Measurements from ENCODE around the gene IQGAP2.

Gene IQGAP2

GRCh38 chr5:76474377-76474776 is 71.3 kb downstream of the IQGAP2 start:
- no peak overlapping the region for H3K4me3 ChIP-seq (ENCODE audit: low read depth, low read length)
- no peaks in the 10 kb centered on the region for H3K36me3 ChIP-seq (ENCODE audit: control insufficient read depth in 2 of 2, insufficient read depth in 1 of 2, low read length in 2 of 2)
- H3K4me1 ChIP-seq (ENCODE audit: control insufficient read depth, insufficient read depth, low read length) = peaks cover 6% of the 10 kb centered on the region
- TF ChIP-seq ZIC2 (tag by site-specific recombination; IDR thresholded peaks at IDR 0.05) = no peak
- no peak for TF ChIP-seq ZFP37 (tag by site-specific recombination; IDR thresholded peaks at IDR 0.05)
- TF ChIP-seq PRDM6 (tag by site-specific recombination; IDR thresholded peaks at IDR 0.05) = no peak
- TF ChIP-seq ZNF529 (tag by site-specific recombination; IDR thresholded peaks at IDR 0.05; ENCODE audit: insufficient replicate concordance) = no peak
- TF ChIP-seq ZXDB (tag by site-specific recombination; IDR thresholded peaks at IDR 0.05) = no peak
- TF ChIP-seq ZNF596 (tag by site-specific recombination; IDR thresholded peaks at IDR 0.05) = no peak
- no peak for TF ChIP-seq ZNF621 (tag by site-specific recombination; IDR thresholded peaks at IDR 0.05)
- no peak for TF ChIP-seq SCRT2 (tag by site-specific recombination; IDR thresholded peaks at IDR 0.05)
- TF ChIP-seq ZBTB7A (tag by site-specific recombination; IDR thresholded peaks at IDR 0.05; ENCODE audit: low read depth) = no peak
- TF ChIP-seq ZNF473 (tag by site-specific recombination; IDR thresholded peaks at IDR 0.05) = no peak
- TF ChIP-seq PRDM1 (tag by site-specific recombination; IDR thresholded peaks at IDR 0.05) = no peak
- TF ChIP-seq ZNF548 (tag by site-specific recombination; IDR thresholded peaks at IDR 0.05) = no peak
- TF ChIP-seq ZNF624 (tag by site-specific recombination; IDR thresholded peaks at IDR 0.05) = no peak
- no peak for TF ChIP-seq ZNF211 (tag by site-specific recombination; IDR thresholded peaks at IDR 0.05; ENCODE audit: low read depth)
- TF ChIP-seq ZNF610 (tag by site-specific recombination; IDR thresholded peaks at IDR 0.05; ENCODE audit: borderline replicate concordance) = no peak
- no peak for TF ChIP-seq ZNF555 (tag by site-specific recombination; conservative IDR thresholded peaks at IDR 0.05)
- no peak for TF ChIP-seq INSM2 (tag by site-specific recombination; IDR thresholded peaks at IDR 0.05)
- no peak for TF ChIP-seq HOXC10 (CRISPR knock-in tag; IDR thresholded peaks at IDR 0.05)
- TF ChIP-seq, protein P1, sequence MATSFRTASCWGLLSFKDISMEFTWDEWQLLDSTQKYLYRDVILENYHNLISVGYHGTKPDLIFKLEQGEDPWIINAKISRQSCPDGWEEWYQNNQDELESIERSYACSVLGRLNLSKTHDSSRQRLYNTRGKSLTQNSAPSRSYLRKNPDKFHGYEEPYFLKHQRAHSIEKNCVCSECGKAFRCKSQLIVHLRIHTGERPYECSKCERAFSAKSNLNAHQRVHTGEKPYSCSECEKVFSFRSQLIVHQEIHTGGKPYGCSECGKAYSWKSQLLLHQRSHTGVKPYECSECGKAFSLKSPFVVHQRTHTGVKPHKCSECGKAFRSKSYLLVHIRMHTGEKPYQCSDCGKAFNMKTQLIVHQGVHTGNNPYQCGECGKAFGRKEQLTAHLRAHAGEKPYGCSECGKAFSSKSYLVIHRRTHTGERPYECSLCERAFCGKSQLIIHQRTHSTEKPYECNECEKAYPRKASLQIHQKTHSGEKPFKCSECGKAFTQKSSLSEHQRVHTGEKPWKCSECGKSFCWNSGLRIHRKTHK (tag by site-specific recombination; IDR thresholded peaks at IDR 0.05) = no peak
- ChIA-PET POLR2A (no interaction called here), CTCF (interaction anchor here (0.6 kb wide), 1 partner anchor 71 kb away, joined by 3 read pairs; no protein-coding TSS in a partner anchor)
- no peak overlapping the region for H3K27ac ChIP-seq (ENCODE audit: extremely low read depth, low read depth, low read length)
- no peaks in the 10 kb centered on the region for H3K9me3 ChIP-seq (ENCODE audit: control insufficient read depth, insufficient read depth, low read depth, low read length)

DNA sequence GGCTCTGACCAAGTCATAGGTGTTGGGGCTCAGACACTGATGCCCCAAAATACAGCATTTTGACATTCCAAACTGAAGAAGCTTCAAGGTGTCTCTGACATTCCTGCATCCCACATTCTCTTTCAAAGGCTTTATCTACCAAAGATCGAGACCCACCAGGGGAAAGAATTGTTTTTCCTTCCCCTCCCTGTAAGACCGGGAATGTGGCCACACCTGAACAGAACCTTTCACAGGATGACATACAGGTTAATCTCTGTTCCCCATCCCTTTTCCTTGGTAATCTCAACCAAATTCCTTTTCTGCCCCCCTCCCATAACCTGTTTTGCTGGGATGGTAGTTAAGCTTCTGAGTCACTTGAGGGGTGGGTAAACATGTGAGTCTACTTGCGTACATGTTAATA is 72.3 kb downstream of the IQGAP2 start:
- H3K27ac ChIP-seq (ENCODE audit: extremely low read depth, low read depth, low read length) = no peak overlapping the region
- H3K9me3 ChIP-seq (ENCODE audit: control insufficient read depth, insufficient read depth, low read depth, low read length) = no peaks in the 10 kb centered on the region
- ChIA-PET CTCF (no interaction called here), POLR2A (no interaction called here)
- H3K4me1 ChIP-seq (ENCODE audit: control insufficient read depth, insufficient read depth, low read length) = peaks cover 9% of the 10 kb centered on the region
- no peaks in the 10 kb centered on the region for H3K36me3 ChIP-seq (ENCODE audit: control insufficient read depth in 2 of 2, insufficient read depth in 1 of 2, low read length in 2 of 2)
- H3K4me3 ChIP-seq (ENCODE audit: low read depth, low read length) = no peak overlapping the region
- TF ChIP-seq ZNF529 (tag by site-specific recombination; IDR thresholded peaks at IDR 0.05; ENCODE audit: insufficient replicate concordance) = no peak
- no peak for TF ChIP-seq ZNF341 (tag by site-specific recombination; IDR thresholded peaks at IDR 0.05; ENCODE audit: low read depth)
- TF ChIP-seq ZFP3 (tag by site-specific recombination; IDR thresholded peaks at IDR 0.05; ENCODE audit: low read depth) = no peak
- no peak for TF ChIP-seq ZEB2 (tag by site-specific recombination; IDR thresholded peaks at IDR 0.05)

All from HEK293 (cell line).